Left lung (tissue), 10 donors: Measurements from ENCODE around the gene SSC4D. TPM values are rescaled to one million over a fixed set of nuclear protein-coding genes. Genes with fewer than 3 reads are reported as not detected.
A peak's percentile ranks its signal among the peaks of the same experiment; 100 is the strongest.
"Not testable (repeated sequence)": the region's sequence is repeated elsewhere in the genome, so short reads cannot be mapped to it uniquely, and the experiment has no call there.

Experiments
- ATAC-seq: fragments of 200-7000 bp; cut with Tn5 transposase; one replicate; pipeline ENCODE4 v1.9.1; 2020; ENCODE audit warnings: moderate library complexity
- DNase-seq, 4 donors: peaks; one replicate each; pipeline ENCODE4 v3.0.0-alpha.2; 2013 to 2020
- H3K27ac ChIP-seq, 2 donors: fragments of 200-600 bp; sonication (generic) in 1 of 2; one replicate each; pipeline versions ENCODE4 v1.5.0 to v1.8.0; 2020 to 2021
- H3K27me3 ChIP-seq, 2 donors: fragments of 200-600 bp; sonication (generic) in 1 of 2; one replicate each; pipeline versions ENCODE4 v1.5.0 to v1.8.0; 2020 to 2021
- H3K36me3 ChIP-seq, 2 donors: fragments of 200-600 bp; sonication (generic) in 1 of 2; one replicate each; pipeline versions ENCODE4 v1.5.0 to v1.8.0; 2020 to 2021
- H3K4me1 ChIP-seq, 2 donors: fragments of 200-600 bp; one replicate each; pipeline ENCODE4 v1.8.0; 2021
- H3K4me3 ChIP-seq, 2 donors: fragments of 200-600 bp; sonication (generic) in 1 of 2; one replicate each; pipeline versions ENCODE4 v1.5.0 to v1.8.0; 2020 to 2021; ENCODE audit warnings: mild to moderate bottlenecking in 1 of 2
- H3K9me3 ChIP-seq, 2 donors: fragments of 200-600 bp; sonication (generic) in 1 of 2; one replicate each; pipeline versions ENCODE4 v1.5.0 to v1.8.0; 2020 to 2021
- CTCF ChIP-seq, 2 donors: fragments of 200-600 bp; sonication (generic) in 1 of 2; IDR thresholded peaks; one replicate each; pipeline versions ENCODE4 v1.5.0 to v1.8.0; 2021; ENCODE audit warnings: antibody characterized with exemption in 2 of 2
- intact Hi-C, 2 donors: fragments of 100-400 bp; cut with DNase I; formaldehyde crosslinking; loops; one replicate each; pipeline versions ENCODE4 v1.11.2 to v1.14.2; 2022
- polyA plus RNA-seq, 6 donors: library from polyadenylated mRNA; unstranded; fragments of 120-200 nt; gene quantifications; one replicate each; pipeline ENCODE4 v1.2.1, GENCODE V29; 2013; ENCODE audit not compliant: insufficient read length in 6 of 6
- total RNA-seq, 2 donors: library from RNA; stranded (reverse); fragmentation: NEBNext Ultra II Directional; extraction: Animal tissue kit (Norgen Biotek cat#: 25700); gene quantifications; one replicate each; pipeline ENCODE4 v1.2.1, GENCODE V29; 2021
- donor health status: DM: no; HTN: yes; CAD: no.
- donor health status: DM: no; HTN: no; CAD: no.

SSC4D gene
- total and polyA plus RNA-seq, 8 donors = 0.76 to 2.1 (median 1.7) TPM

DNA sequence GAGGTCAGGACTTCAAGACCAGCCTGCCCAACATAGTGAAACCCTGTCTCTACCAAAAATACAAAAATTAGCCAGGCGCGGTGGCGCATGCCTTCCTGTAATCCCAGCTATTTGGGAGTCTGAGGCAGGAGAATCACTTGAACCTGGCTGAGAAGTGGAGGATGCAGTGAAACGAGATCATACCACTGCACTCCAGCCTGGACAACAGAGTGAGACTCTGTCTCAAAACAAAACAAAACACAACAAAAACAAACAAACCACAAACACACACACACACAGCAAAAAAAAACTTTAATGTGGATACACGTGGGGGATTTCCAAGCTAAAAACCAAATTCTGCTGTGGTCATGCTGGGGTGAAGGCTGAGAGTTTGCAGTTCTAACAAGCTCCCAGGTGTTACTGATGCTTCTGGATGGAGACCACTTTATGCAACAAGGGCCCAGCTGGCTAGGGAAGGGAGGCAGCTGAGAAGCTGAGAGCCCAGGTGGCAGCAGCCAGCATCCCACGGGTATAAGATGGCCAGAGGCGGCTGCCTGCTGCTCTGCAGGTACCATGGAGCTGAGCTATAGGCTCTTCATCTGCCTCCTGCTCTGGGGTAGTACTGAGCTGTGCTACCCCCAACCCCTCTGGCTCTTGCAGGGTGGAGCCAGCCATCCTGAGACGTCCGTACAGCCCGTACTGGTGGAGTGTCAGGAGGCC lies 15.1 kb upstream of the SSC4D start, which contains the start of gene ZP3:
ZP3 (plus strand) TSS at position 538 of the 699 bp plus-strand sequence; CDS start at position 553, 15 bp downstream.
- H3K4me3 ChIP-seq = no peak within 1 kb of the TSS
- intact Hi-C loops = no loop called here
- H3K27ac ChIP-seq = no peak within 1 kb of the TSS
- H3K36me3 ChIP-seq = no peaks in the 10 kb centered on the region
- H3K27me3 ChIP-seq = no peaks in the 10 kb centered on the region
- TF ChIP-seq CTCF (IDR thresholded peaks at IDR 0.05) = no peak
- peak in 1 of 4 donors; percentile 35 for DNase-seq
- no peaks in the 10 kb centered on the region for H3K9me3 ChIP-seq
- no peak for ATAC-seq
- H3K4me1 ChIP-seq = peaks cover 0 to 9% of the 10 kb centered on the region in 2 donors

- H3K27me3 ChIP-seq = no peaks in the 10 kb centered on the region
- no peak overlapping the region for H3K27ac ChIP-seq
- H3K36me3 ChIP-seq = no peaks in the 10 kb centered on the region
- DNase-seq (peak in 1 of 4 donors; percentile 45), ATAC-seq (no peak)
- TF ChIP-seq CTCF (IDR thresholded peaks at IDR 0.05) = no peak
- intact Hi-C loops = no loop called here
- peaks cover 0 to 13% of the 10 kb centered on the region in 2 donors for H3K4me1 ChIP-seq
- no peaks in the 10 kb centered on the region for H3K9me3 ChIP-seq
- no peak overlapping the region for H3K4me3 ChIP-seq
Measured at GRCh38 chr7:76423666-76424412, 14.3 kb upstream of the SSC4D start.

DNA sequence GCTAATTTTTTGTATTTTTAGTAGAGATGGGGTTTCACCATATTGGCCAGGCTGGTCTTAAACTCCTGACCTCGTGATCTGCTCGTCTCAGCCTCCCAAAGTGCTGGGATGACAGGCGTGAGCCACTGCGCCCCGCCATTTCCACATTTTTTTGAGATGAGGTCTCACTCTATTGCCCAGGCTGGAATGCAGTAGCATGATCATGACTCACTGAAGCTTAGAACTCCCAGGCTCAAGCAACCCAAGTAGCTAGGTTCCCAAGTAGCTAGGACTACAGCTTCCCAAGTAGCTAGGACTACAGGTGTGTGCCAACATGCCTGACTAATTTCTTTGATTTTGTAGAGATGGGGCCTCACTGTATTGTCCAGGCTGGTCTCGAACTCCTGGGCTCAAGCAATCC lies 11.6 kb upstream of the SSC4D start:
- H3K4me3 ChIP-seq, intact Hi-C loops, H3K36me3 ChIP-seq, H3K4me1 ChIP-seq, H3K27me3 ChIP-seq, H3K9me3 ChIP-seq: not testable (repeated sequence)
- peak in 1 of 4 donors; percentile 35 for DNase-seq
- ATAC-seq = peak; percentile 47
- peak overlapping the region in 1 of 2 donors; percentile 18 for H3K27ac ChIP-seq

DNA sequence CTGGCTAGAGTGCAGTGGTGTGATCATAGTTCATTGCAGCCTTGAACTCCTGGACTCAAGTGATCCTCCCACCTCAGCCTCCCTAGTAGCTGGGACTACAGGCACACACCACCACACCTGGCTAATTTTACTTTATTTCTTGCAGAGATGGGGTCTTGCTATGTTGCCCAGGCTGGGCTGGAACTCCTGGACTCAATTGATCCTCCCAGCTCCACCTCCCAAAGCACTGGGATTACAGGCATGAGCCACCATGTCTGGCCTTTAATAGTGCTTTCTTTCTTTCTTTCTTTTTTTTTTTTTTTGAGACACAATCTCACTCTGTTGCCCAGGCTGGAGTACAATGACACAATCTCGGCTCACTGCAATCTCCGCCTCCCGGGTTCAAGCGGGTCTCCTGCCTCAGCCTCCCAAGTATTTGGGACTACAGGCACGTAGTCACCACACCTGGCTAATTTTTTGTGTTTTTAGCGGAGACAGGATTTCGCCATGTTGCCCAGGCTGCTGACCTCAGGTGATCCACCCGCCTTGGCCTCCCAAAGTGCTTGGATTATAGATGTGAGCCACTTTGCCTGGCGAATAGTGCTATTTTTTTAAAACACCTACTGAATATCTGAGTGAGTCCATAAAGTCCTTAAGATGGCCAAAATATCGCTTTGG lies 8.3 kb upstream of the SSC4D start:
- H3K27me3 ChIP-seq, H3K27ac ChIP-seq, H3K4me1 ChIP-seq, intact Hi-C loops, H3K36me3 ChIP-seq, H3K4me3 ChIP-seq, H3K9me3 ChIP-seq, ATAC-seq: not testable (repeated sequence)
- peak in 1 of 4 donors; percentile 4 for DNase-seq

- Histone ChIP-seq H3K27ac (no peak overlapping the region), H3K4me3 (no peak overlapping the region), H3K36me3 (no peaks in the 10 kb centered on the region), H3K9me3 (no peaks in the 10 kb centered on the region), H3K27me3 (no peaks in the 10 kb centered on the region), H3K4me1 (no peaks in the 10 kb centered on the region)
- ATAC-seq = no peak
- DNase-seq = no peak
- intact Hi-C loops = no loop called here
- TF ChIP-seq CTCF (IDR thresholded peaks at IDR 0.05) = no peak
Measured at GRCh38 chr7:76412249-76412648, 2.8 kb upstream of the SSC4D start.

GRCh38 chr7:76411626-76412025 lies 2.1 kb upstream of the SSC4D start:
- ATAC-seq (no peak), DNase-seq (no peak)
- Histone ChIP-seq H3K27me3 (no peaks in the 10 kb centered on the region), H3K4me1 (no peaks in the 10 kb centered on the region), H3K9me3 (no peaks in the 10 kb centered on the region), H3K27ac (no peak overlapping the region), H3K4me3 (no peak overlapping the region), H3K36me3 (no peaks in the 10 kb centered on the region)
- intact Hi-C loops = no loop called here
- TF ChIP-seq CTCF (IDR thresholded peaks at IDR 0.05) = no peak
